GM20431 (cell line): ENCODE data around the gene ALDH18A1.

ENCODE experiments used
- in situ Hi-C: fragments of 300-500 bp; cut with MseI, MboI; formaldehyde crosslinking; loops from one replicate; pipeline ENCODE4 v1.15.0; 2020; ENCODE audit warnings: low sequenced_read_pairs; ENCODE audit not compliant: unreplicated experiment

The ALDH18A1 gene

GRCh38 chr10:95560278-95561176, 96.0 kb downstream of the ALDH18A1 start:
- in situ Hi-C loops, result no loop called here

GRCh38 chr10:95559896-95560277, 96.6 kb downstream of the ALDH18A1 start:
- in situ Hi-C loops, result no loop called here

DNA sequence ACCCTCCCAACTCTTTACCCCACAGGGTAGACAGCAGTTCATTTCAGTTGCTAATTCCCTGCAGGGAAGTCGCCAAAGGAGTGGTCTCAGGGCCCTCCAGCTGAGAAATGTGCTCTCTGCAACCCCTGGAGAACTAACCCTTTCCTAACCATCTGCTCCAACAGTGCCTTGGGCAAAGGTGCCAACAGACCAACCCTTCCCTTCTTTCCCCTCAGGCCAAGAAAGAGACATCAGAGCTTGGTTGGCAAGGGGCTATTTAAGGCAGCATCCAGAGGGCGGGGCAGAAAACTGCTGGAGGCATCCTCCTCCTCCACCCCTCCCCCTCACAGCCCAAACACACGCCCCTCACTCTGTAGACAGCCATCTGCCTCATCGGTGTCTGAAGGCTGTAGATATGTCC, 97.0 kb downstream of the ALDH18A1 start:
- in situ Hi-C loops, result no loop called here

DNA sequence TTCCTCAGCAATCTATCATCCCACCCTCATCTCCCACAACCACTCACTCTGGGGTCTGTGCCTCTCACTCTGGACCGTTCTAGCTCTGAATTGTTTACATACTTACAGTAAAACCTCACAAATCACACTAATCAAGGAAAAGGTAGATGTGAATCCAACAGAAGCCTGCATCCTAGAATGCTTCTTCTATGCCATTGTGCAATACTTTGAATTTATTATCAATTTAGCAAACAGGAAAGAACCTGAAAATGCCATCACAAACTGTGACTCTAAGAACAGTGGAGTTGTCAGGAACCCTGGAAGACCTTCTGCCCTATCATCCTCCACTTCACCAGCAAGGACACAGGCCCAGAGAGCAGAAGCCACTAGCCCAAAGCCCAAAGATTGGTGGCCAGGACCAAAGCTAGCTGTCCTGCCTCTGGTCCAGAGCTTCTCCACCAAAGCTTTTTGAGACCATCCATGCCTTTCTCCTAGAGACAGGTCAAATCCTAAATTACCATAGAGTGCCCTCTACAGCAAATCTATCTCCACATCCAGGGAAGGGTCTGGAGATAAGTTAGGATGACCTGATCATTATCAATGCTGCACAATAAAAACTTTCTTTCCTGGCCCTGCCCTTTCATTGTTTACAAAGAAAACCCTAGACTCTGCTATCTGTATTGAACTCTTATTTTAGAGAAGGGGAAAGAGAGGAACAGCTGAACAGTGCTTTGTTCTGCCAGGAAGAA, 97.8 kb downstream of the ALDH18A1 start:
- in situ Hi-C loops, result no loop called here

DNA sequence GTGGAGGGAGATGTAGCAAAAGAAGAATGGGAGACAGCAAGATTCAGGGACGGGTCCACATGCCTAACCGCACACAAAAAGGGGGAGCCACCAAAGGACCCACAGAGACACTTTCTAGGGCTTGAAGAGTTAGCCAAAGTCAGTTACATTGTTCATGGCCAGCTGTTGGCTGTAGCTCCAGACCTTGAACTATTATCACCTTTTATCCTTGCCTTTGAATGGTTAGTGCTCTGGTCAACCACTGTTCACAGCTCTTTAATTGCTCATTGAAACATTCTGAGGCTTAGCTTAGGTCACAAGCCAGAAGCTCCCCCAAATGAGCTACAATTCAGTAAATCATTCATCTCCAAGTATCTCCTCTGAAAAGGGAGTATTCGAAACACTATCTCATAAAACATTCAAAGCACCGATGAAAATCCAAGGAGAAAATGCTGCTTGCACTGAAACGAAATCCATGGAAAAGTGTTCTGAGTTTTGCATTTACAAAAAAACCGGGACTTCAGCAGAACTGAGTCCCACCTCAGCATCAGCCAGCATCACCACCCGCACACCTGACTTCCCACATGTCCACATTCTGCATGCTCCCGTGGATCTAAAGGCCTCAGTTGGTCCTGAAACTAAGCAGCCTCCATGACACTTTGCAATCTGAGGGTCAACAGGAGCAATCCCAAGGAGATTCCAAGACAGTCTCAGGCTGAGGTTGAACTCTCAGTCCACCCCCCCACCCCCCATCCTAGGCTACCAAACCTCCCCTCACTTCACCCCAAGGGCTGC, 99.3 kb downstream of the ALDH18A1 start:
- in situ Hi-C loops, result no loop called here
